NCI-H524 (cell line): ENCODE data around the gene DMXL2.
A peak's percentile ranks its signal among the peaks of the same experiment; 100 is the strongest.

Experiments
- DNase-seq, 2 experiments: peaks; one replicate each; lab custom pipeline; 2025; lab: John Stamatoyannopoulos, UW

The DMXL2 gene

DNA sequence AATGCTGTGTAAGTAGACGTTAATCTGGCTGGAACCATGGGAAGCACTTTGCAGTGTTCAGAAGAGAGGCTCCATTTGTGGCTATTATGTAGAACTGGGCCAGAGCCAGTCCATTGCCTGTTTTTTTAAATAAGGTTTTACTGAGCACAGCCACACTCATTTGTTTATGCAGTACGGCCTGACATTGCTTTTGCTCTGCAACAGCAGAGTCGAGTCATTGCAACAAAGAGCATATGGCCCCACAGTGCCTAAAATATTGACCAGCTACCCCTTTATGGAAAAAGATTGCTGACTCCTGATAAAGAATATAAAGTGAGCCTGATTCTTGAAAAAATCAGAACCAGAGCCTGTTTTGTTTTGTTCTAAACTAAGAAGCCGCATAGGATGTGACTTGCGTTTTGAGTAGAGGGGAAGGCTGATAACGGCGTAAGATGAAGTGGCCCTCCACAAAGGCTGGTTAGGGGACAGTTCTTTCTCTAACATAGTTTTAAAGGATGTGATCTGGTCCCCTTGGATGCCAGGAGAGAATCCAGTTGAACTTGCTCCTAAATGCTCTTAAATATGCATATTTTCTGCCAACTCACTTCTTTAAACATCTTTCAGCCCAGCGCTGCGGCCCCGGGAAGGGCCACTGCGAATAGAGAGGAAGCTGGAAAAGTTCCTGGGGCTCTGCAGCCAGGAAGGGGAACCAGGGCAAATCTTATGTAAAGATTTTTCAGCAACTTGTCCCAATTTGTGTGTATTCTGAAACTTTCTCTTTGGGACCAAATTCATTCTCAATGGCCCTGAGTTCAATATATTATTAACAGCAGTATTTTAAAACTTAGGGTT lies 216.7 kb downstream of the DMXL2 start:
- no peak for DNase-seq

DNA sequence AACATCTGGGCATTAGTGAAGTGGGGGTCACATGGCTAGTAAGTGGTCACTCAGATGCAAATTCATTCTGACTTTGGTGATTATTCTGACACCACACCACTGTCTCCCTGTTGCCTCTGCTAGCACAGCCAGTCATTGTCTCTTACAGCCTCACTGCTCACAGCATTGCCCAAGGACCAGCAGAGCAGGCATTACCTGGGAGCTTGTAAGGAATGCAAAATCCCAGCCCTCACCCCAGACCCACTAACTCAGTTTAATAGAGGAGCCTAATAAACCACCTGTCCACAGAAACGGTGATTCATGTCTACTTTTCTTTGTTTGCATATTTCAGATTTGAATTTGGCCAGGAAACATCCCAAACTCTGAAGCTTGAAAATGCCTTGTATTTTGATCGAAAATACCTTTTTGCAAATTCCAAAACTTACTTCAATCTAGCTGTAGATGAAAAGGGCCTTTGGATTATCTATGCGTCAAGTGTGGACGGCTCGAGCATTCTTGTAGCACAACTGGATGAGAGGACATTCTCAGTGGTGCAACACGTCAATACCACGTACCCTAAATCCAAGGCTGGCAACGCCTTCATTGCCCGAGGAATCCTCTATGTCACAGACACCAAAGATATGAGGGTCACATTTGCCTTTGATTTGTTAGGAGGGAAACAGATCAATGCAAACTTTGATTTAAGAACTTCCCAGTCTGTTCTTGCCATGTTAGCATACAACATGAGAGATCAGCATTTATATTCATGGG lies 218.4 kb downstream of the DMXL2 start:
- DNase-seq: no peak

GRCh38 chr15:51403072-51403878 lies 219.3 kb downstream of the DMXL2 start:
- peak; percentile 49 to 73 for DNase-seq

DNA sequence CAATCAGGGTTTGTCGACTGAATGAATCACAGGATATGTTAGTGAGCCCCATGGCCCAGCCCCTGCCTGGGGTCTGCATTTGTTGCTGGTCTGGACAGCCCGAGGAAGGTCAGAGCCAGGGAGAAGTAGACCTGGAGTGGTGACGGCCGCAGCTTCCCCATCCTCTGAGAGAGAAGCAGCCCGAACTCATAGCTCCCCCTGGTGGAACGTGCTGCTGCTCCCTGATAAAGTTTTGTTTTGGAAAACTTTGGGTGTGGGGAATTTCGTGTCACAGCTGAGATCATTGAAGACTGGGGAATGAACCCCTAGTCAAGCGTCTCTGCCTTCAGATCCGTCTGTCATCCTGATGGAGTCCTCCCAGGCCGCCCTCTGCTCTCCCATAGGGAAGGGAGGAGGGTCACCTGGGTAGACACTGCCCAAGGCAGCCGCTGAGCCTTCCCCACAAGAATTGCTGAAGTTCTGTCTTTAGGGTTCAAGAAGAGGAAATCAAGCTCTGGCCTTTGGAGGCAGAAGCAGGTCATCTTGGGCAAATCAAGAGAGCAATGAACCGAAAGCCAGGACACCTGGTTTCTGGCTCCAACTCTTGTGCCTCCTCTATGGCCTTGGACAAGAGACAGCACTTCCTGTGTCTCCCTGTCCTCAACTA lies 220.6 kb downstream of the DMXL2 start:
- DNase-seq: peak in 1 of 2 experiments; percentile 51

GRCh38 chr15:51401051-51401780 lies 221.4 kb downstream of the DMXL2 start:
- no peak for DNase-seq

DNA sequence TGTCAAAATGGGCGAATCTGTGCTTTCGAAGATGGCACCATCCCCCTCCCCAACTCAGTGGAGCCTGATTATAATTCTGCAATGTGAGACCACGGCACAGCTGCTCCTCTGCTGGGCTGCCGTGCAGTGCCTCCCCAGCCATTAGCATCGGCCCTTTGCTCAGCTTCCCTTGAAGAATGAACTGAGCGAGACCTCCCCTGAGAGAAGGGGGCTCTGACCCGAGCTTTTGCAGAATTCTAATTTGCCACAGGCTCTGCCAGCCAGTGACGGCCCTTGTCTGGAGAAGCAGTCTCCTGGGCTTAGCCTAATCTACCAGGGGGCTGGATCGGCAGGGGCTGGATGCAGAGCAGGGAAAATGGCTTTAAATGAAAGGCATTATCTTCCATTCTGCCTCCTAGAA lies 223.9 kb downstream of the DMXL2 start:
- peak; percentile 33 to 57 for DNase-seq
